Liver (tissue), 9 donors: ENCODE data around the gene KRTAP3-1. TPM values are rescaled to one million over a fixed set of nuclear protein-coding genes. Genes with fewer than 3 reads are reported as not detected.

ENCODE experiments used
- DNase-seq: peaks from one replicate; pipeline ENCODE4 v3.0.0-alpha.2; 2017; ENCODE audit warnings: low spot score
- H3K27ac ChIP-seq, 2 donors: one replicate each; pipeline ENCODE4 v1.7.0; 2013; ENCODE audit warnings: inconsistent platforms in 2 of 2, low read length in 2 of 2, control low read depth in 1 of 2, low read depth in 1 of 2, mild to moderate bottlenecking in 1 of 2
- H3K27me3 ChIP-seq, 4 donors: one replicate each; pipeline versions ENCODE4 v1.6.1 to v1.7.0; 2013; ENCODE audit warnings: low read length in 3 of 4, inconsistent platforms in 1 of 4, mild to moderate bottlenecking in 1 of 4, moderate library complexity in 1 of 4; ENCODE audit not compliant: control insufficient read depth in 4 of 4, insufficient read depth in 4 of 4
- H3K36me3 ChIP-seq, 4 donors: one replicate each; pipeline versions ENCODE4 v1.6.1 to v1.7.0; 2013; ENCODE audit warnings: low read length in 3 of 4, mild to moderate bottlenecking in 3 of 4, low read depth in 1 of 4, moderate library complexity in 1 of 4; ENCODE audit not compliant: control insufficient read depth in 4 of 4, insufficient read depth in 3 of 4
- H3K4me1 ChIP-seq, 4 donors: one replicate each; pipeline versions ENCODE4 v1.6.1 to v1.7.0; 2013; ENCODE audit warnings: low read length in 3 of 4, mild to moderate bottlenecking in 3 of 4, moderate library complexity in 1 of 4; ENCODE audit not compliant: control insufficient read depth in 4 of 4, insufficient read depth in 4 of 4
- H3K4me3 ChIP-seq, 3 donors: one replicate each; pipeline versions ENCODE4 v1.6.1 to v1.7.0; 2013; ENCODE audit warnings: low read length in 3 of 3, control low read depth in 1 of 3, low read depth in 1 of 3, mild to moderate bottlenecking in 1 of 3
- H3K9ac ChIP-seq, 2 donors: one replicate each; pipeline ENCODE4 v1.7.0; 2013; ENCODE audit warnings: low read length in 2 of 2, mild to moderate bottlenecking in 2 of 2, moderate library complexity in 2 of 2, control low read depth in 1 of 2, low read depth in 1 of 2
- H3K9me3 ChIP-seq, 4 donors: one replicate each; pipeline versions ENCODE4 v1.6.1 to v1.7.0; 2013; ENCODE audit warnings: low read length in 3 of 4; ENCODE audit not compliant: control insufficient read depth in 4 of 4
- EGR1 ChIP-seq, 2 donors: IDR thresholded peaks; 2 replicates each; pipeline ENCODE4 v1.6.1; 2016 to 2018; ENCODE audit warnings: antibody characterized with exemption in 2 of 2, low read depth in 2 of 2
- FOXA1 ChIP-seq: IDR thresholded peaks from 2 replicates; pipeline ENCODE4 v1.6.1; 2016; ENCODE audit warnings: antibody characterized with exemption
- FOXA2 ChIP-seq: IDR thresholded peaks from 2 replicates; pipeline ENCODE4 v1.6.1; 2016; ENCODE audit warnings: antibody characterized with exemption
- GABPA ChIP-seq, 2 donors: IDR thresholded peaks in 1 of 2; conservative IDR thresholded peaks in 1 of 2; 2 replicates each; pipeline ENCODE4 v1.6.1; 2016; ENCODE audit warnings: antibody characterized with exemption in 2 of 2, mild to moderate bottlenecking in 1 of 2, moderate library complexity in 1 of 2
- HNF4A ChIP-seq, 2 donors: conservative IDR thresholded peaks; 2 replicates each; pipeline ENCODE4 v1.6.1; 2016; ENCODE audit warnings: antibody characterized with exemption in 2 of 2, mild to moderate bottlenecking in 2 of 2
- HNF4G ChIP-seq: IDR thresholded peaks from 2 replicates; pipeline ENCODE4 v1.6.1; 2016; ENCODE audit warnings: antibody characterized with exemption
- JUND ChIP-seq, 2 donors: IDR thresholded peaks; 2 replicates each; pipeline ENCODE4 v1.6.1; 2016; ENCODE audit warnings: antibody characterized with exemption in 2 of 2
- NR2F2 ChIP-seq: IDR thresholded peaks from 2 replicates; pipeline ENCODE4 v1.6.1; 2016; ENCODE audit warnings: antibody characterized with exemption
- RAD21 ChIP-seq, 2 donors: IDR thresholded peaks; 2 replicates each; pipeline ENCODE4 v1.6.1; 2016; ENCODE audit warnings: antibody characterized with exemption in 2 of 2, mild to moderate bottlenecking in 2 of 2
- RXRA ChIP-seq, 2 donors: IDR thresholded peaks; 2 replicates each; pipeline ENCODE4 v1.6.1; 2017 to 2018; ENCODE audit warnings: antibody characterized with exemption in 2 of 2, mild to moderate bottlenecking in 1 of 2
- SP1 ChIP-seq: IDR thresholded peaks from 2 replicates; pipeline ENCODE4 v1.6.1; 2018; ENCODE audit warnings: antibody characterized with exemption, mild to moderate bottlenecking
- TAF1 ChIP-seq: conservative IDR thresholded peaks from 2 replicates; pipeline ENCODE4 v1.6.1; 2016; ENCODE audit warnings: antibody characterized with exemption, mild to moderate bottlenecking
- YY1 ChIP-seq: IDR thresholded peaks from 2 replicates; pipeline ENCODE4 v1.6.1; 2016; ENCODE audit warnings: antibody characterized with exemption, mild to moderate bottlenecking
- WGBS: extraction: QIAGEN DNeasy Blood & Tissue Kit; methylation state at CpG from one replicate; pipeline ENCODE4 v1.1.7; 2013; 5-methylcytosine and 5-hydroxymethylcytosine counted together
- polyA plus RNA-seq, 2 donors: library from polyadenylated mRNA; stranded (reverse) in 1 of 2; unstranded in 1 of 2; fragments of 200-250 nt in 1 of 2; fragments of >200 nt in 1 of 2; fragmentation: Nextera tagmentation in 1 of 2; extraction: Ambion mirVana in 1 of 2; gene quantifications; one replicate each; pipeline versions ENCODE4 v1.2.1 to v1.2.3, GENCODE V29; 2013 to 2015
- total RNA-seq, 2 donors: library from RNA; depleted of rRNA; stranded (reverse); fragments of >200 nt; gene quantifications; one replicate each; pipeline ENCODE4 v1.2.3, GENCODE V29; 2014
- TF ChIP-seq, protein P1 (sequence below): IDR thresholded peaks from 2 replicates; pipeline ENCODE4 v1.6.1; 2016; ENCODE audit warnings: antibody characterized with exemption
- TF ChIP-seq, protein P2 (sequence below): IDR thresholded peaks from 2 replicates; pipeline ENCODE4 v1.6.1; 2016; ENCODE audit warnings: antibody characterized with exemption, mild to moderate bottlenecking
- TF ChIP-seq, protein P3 (sequence below): IDR thresholded peaks from 2 replicates; pipeline ENCODE4 v1.6.1; 2016; ENCODE audit warnings: antibody characterized with exemption
- TF ChIP-seq, protein P4 (sequence below): fragments of 150-350 bp; IDR thresholded peaks from 2 replicates; pipeline ENCODE4 v1.5.1; 2017; ENCODE audit warnings: improper control_type of control experiment, low read depth, low read length; ENCODE audit not compliant: missing input control
- TF ChIP-seq, protein P5 (sequence below): IDR thresholded peaks from 2 replicates; pipeline ENCODE4 v1.6.1; 2016; ENCODE audit warnings: antibody characterized with exemption
- donor health status: healthy.
- donor health status: healthy.
- donor health status: healthy.
- donor health status: healthy.
- donor health status: healthy.

The KRTAP3-1 gene
- total and polyA plus RNA-seq, 4 donors: not detected

DNA sequence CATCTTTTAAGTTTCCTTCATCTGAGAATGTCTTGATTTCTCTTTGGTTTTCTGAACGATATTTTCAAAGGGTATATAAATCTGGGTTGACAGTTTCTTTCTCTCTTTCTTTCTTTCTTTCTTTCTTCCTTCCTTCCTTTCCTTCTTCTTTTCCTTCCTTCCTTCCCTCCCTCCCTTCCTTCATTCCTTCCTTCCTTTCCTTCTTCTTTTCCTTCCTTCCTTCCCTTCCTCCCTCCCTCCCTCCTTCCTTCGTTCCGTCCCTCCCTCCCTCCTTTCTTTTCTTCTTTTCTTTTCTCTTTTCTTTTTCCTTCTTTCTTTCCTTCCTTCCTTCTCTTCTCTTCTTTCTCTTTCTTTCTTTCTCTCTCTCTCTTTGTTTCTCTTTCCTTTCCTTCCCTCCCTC, 34.6 kb downstream of the KRTAP3-1 start:
- peaks cover 0 to 6% (median 0%) of the 10 kb centered on the region in 4 donors for H3K27me3 ChIP-seq
- H3K9me3 ChIP-seq: no peaks in the 10 kb centered on the region
- H3K36me3 ChIP-seq: no peaks in the 10 kb centered on the region
- DNase-seq: no peak
- TF ChIP-seq TAF1 (no peak), EGR1 (IDR thresholded peaks at IDR 0.05; ENCODE audit: low read depth in 2 of 2) (no peak), YY1 (no peak)
- no peak overlapping the region for H3K27ac ChIP-seq
- WGBS: 76% methylated on average over 3 of the region's 3 CpGs
- no peak overlapping the region for H3K4me3 ChIP-seq
- H3K9ac ChIP-seq: no peak overlapping the region
- no peaks in the 10 kb centered on the region for H3K4me1 ChIP-seq

DNA sequence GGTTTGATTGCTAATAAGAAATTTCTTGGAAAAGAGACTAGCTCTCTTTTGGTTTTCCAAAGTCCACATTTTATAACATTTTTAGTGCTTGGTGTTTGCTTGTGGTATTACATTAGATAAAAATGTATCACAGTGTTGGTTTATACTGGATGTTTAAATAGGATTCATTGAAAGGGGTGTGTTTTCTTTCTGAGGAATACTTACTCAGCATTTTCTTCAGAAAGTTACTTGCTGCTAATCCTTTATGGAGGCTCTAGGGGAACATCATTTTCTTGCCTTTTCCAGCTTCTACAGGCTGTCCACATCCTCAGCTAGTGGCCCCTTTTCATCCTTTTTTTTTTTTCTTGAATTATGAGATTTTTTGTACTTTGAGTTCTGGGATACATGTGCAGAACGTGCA, 41.3 kb downstream of the KRTAP3-1 start:
- H3K36me3 ChIP-seq: no peaks in the 10 kb centered on the region
- 84% methylated on average over 1 of the region's 1 CpG for WGBS
- no peak for TF ChIP-seq GABPA (IDR thresholded peaks at IDR 0.05 in 1 of 2, conservative IDR thresholded peaks at IDR 0.05 in 1 of 2)
- TF ChIP-seq NR2F2: no peak
- no peak for TF ChIP-seq HNF4A (conservative IDR thresholded peaks at IDR 0.05)
- no peak for TF ChIP-seq EGR1 (IDR thresholded peaks at IDR 0.05; ENCODE audit: low read depth in 2 of 2)
- no peak for TF ChIP-seq FOXA2
- TF ChIP-seq, protein P1, sequence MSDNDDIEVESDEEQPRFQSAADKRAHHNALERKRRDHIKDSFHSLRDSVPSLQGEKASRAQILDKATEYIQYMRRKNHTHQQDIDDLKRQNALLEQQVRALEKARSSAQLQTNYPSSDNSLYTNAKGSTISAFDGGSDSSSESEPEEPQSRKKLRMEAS: no peak
- TF ChIP-seq, protein P2, sequence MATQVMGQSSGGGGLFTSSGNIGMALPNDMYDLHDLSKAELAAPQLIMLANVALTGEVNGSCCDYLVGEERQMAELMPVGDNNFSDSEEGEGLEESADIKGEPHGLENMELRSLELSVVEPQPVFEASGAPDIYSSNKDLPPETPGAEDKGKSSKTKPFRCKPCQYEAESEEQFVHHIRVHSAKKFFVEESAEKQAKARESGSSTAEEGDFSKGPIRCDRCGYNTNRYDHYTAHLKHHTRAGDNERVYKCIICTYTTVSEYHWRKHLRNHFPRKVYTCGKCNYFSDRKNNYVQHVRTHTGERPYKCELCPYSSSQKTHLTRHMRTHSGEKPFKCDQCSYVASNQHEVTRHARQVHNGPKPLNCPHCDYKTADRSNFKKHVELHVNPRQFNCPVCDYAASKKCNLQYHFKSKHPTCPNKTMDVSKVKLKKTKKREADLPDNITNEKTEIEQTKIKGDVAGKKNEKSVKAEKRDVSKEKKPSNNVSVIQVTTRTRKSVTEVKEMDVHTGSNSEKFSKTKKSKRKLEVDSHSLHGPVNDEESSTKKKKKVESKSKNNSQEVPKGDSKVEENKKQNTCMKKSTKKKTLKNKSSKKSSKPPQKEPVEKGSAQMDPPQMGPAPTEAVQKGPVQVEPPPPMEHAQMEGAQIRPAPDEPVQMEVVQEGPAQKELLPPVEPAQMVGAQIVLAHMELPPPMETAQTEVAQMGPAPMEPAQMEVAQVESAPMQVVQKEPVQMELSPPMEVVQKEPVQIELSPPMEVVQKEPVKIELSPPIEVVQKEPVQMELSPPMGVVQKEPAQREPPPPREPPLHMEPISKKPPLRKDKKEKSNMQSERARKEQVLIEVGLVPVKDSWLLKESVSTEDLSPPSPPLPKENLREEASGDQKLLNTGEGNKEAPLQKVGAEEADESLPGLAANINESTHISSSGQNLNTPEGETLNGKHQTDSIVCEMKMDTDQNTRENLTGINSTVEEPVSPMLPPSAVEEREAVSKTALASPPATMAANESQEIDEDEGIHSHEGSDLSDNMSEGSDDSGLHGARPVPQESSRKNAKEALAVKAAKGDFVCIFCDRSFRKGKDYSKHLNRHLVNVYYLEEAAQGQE: no peak
- no peak for TF ChIP-seq FOXA1
- no peak for TF ChIP-seq SP1
- TF ChIP-seq HNF4G: no peak
- no peak for TF ChIP-seq RXRA (IDR thresholded peaks at IDR 0.05)
- TF ChIP-seq, protein P3, sequence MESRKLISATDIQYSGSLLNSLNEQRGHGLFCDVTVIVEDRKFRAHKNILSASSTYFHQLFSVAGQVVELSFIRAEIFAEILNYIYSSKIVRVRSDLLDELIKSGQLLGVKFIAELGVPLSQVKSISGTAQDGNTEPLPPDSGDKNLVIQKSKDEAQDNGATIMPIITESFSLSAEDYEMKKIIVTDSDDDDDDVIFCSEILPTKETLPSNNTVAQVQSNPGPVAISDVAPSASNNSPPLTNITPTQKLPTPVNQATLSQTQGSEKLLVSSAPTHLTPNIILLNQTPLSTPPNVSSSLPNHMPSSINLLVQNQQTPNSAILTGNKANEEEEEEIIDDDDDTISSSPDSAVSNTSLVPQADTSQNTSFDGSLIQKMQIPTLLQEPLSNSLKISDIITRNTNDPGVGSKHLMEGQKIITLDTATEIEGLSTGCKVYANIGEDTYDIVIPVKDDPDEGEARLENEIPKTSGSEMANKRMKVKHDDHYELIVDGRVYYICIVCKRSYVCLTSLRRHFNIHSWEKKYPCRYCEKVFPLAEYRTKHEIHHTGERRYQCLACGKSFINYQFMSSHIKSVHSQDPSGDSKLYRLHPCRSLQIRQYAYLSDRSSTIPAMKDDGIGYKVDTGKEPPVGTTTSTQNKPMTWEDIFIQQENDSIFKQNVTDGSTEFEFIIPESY: no peak
- TF ChIP-seq, protein P4, sequence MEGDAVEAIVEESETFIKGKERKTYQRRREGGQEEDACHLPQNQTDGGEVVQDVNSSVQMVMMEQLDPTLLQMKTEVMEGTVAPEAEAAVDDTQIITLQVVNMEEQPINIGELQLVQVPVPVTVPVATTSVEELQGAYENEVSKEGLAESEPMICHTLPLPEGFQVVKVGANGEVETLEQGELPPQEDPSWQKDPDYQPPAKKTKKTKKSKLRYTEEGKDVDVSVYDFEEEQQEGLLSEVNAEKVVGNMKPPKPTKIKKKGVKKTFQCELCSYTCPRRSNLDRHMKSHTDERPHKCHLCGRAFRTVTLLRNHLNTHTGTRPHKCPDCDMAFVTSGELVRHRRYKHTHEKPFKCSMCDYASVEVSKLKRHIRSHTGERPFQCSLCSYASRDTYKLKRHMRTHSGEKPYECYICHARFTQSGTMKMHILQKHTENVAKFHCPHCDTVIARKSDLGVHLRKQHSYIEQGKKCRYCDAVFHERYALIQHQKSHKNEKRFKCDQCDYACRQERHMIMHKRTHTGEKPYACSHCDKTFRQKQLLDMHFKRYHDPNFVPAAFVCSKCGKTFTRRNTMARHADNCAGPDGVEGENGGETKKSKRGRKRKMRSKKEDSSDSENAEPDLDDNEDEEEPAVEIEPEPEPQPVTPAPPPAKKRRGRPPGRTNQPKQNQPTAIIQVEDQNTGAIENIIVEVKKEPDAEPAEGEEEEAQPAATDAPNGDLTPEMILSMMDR: no peak
- no peak for TF ChIP-seq TAF1
- no peak for TF ChIP-seq RAD21 (IDR thresholded peaks at IDR 0.05)
- no peak for TF ChIP-seq YY1
- TF ChIP-seq JUND (IDR thresholded peaks at IDR 0.05): no peak
- TF ChIP-seq, protein P5, sequence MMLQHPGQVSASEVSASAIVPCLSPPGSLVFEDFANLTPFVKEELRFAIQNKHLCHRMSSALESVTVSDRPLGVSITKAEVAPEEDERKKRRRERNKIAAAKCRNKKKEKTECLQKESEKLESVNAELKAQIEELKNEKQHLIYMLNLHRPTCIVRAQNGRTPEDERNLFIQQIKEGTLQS: no peak

More for the DNA sequence above, 41.3 kb downstream of the KRTAP3-1 start:
- H3K9me3 ChIP-seq: no peaks in the 10 kb centered on the region
- H3K4me1 ChIP-seq: no peaks in the 10 kb centered on the region
- H3K27ac ChIP-seq: no peak overlapping the region
- H3K4me3 ChIP-seq: no peak overlapping the region
- H3K9ac ChIP-seq: no peak overlapping the region
- H3K27me3 ChIP-seq: no peaks in the 10 kb centered on the region
- DNase-seq: no peak
